Measurements from ENCODE around the gene DDIT3. TPM values are rescaled to one million over a fixed set of nuclear protein-coding genes. Genes with fewer than 3 reads are reported as not detected.

DDIT3 gene
- total and polyA plus RNA-seq, 2 of the 8 experiments (the other 6 are each of a cell fraction or from before 2014, with no cell fraction given), result 4.9 to 5.7 TPM

GRCh38 chr12:57546438-57547287 lies 26.3 kb upstream of the DDIT3 start, which contains the start of gene DCTN2:
Gene DCTN2 (minus strand): TSS chr12:57547192. CDS start chr12:57547063, 129 bp downstream.
- ChIA-PET CTCF (ENCODE audit: partially characterized antibody) (interaction anchor here (0.7 to 1.9 kb wide), 6 partner anchors 11 to 371 kb away, joined by 3 to 6 read pairs (median 4); no protein-coding TSS in a partner anchor), POLR2A (ENCODE audit: partially characterized antibody) (interaction anchor here (0.6 to 6.6 kb wide), 16 partner anchors 9 to 317 kb away, joined by 3 to 65 read pairs (median 4); partner anchors contain the start of genes ARHGEF25, DDIT3, SHMT2 and TSPAN31)
- peak; percentile 93 for TF ChIP-seq KDM4A (IDR thresholded peaks at IDR 0.05; ENCODE audit: low read depth, low read length, severe bottlenecking)
- peak; percentile 66 for TF ChIP-seq PHF8 (conservative IDR thresholded peaks at IDR 0.05; ENCODE audit: low read depth, low read length)
- TF ChIP-seq POLR2AphosphoS5 (IDR thresholded peaks at IDR 0.05; ENCODE audit: low read depth, low read length), result peak; percentile 31; the same call in 1 of the 2 replicates
- no peak for TF ChIP-seq TEAD4 (IDR thresholded peaks at IDR 0.05; ENCODE audit: low read depth, low read length)
- no peak for TF ChIP-seq TAF7 (optimal IDR thresholded peaks at IDR 0.05; ENCODE audit: borderline replicate concordance, low read depth, low read length)
- no peak for TF ChIP-seq ATF3 (IDR thresholded peaks at IDR 0.05; ENCODE audit: insufficient read depth, low read depth, low read length)
- TF ChIP-seq, protein P1, sequence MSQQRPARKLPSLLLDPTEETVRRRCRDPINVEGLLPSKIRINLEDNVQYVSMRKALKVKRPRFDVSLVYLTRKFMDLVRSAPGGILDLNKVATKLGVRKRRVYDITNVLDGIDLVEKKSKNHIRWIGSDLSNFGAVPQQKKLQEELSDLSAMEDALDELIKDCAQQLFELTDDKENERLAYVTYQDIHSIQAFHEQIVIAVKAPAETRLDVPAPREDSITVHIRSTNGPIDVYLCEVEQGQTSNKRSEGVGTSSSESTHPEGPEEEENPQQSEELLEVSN (IDR thresholded peaks at IDR 0.05), result no peak
- TF ChIP-seq ZNF274 (IDR thresholded peaks at IDR 0.05; ENCODE audit: borderline replicate concordance, extremely low read depth, low read length), result no peak
- TF ChIP-seq NRF1 (IDR thresholded peaks at IDR 0.05; ENCODE audit: low read depth, low read length), result no peak

More at GRCh38 chr12:57546438-57547287, 26.3 kb upstream of the DDIT3 start, which contains the start of gene DCTN2:
- Histone ChIP-seq H4K20me1 (replicated peaks in 1 of 2; ENCODE audit: control insufficient read depth in 1 of 2, insufficient read depth in 2 of 2, low read length in 2 of 2) (peaks cover 5 to 9% of the 10 kb centered on the region in 2 experiments), H3K14ac (ENCODE audit: insufficient read length) (no peak within 1 kb of the TSS), H4K5ac (ENCODE audit: insufficient read length, low read depth, low read length) (no peak within 1 kb of the TSS), H3K56ac (replicated peaks; ENCODE audit: insufficient read length, low read depth, low read length) (peak within 1 kb of the TSS; percentile 88), H3K4ac (replicated peaks; ENCODE audit: insufficient read length, low read depth, low read length) (no peak within 1 kb of the TSS), H3K4me3 (ENCODE audit: extremely low read depth in 1 of 4, insufficient read depth in 2 of 4, low read depth in 3 of 4, low read length in 4 of 4) (peak within 1 kb of the TSS; percentile 63 to 90 (median 81)), H4K91ac (replicated peaks; ENCODE audit: insufficient read length, low read length) (no peak within 1 kb of the TSS), H2BK15ac (ENCODE audit: low read length) (no peak within 1 kb of the TSS), H3K23ac (ENCODE audit: insufficient read length) (no peak within 1 kb of the TSS), H2BK5ac (ENCODE audit: low read depth, low read length) (0 out of 2 replicates have a peak within 1 kb of the TSS, but pooled peaks have one; percentile 35), H4K8ac (ENCODE audit: extremely low read depth, insufficient read depth, low read length) (peak within 1 kb of the TSS; percentile 88), H3K4me2 (ENCODE audit: insufficient read depth in 1 of 2, low read depth in 2 of 2, low read length in 2 of 2) (peak within 1 kb of the TSS; percentile 83 to 85), H3K9me3 (ENCODE audit: insufficient read depth in 2 of 2, low read depth in 1 of 2, low read length in 1 of 2) (no peaks in the 10 kb centered on the region), H3K9ac (replicated peaks in 1 of 4; ENCODE audit: extremely low read depth in 1 of 4, low read depth in 3 of 4, low read length in 3 of 4) (peak within 1 kb of the TSS; percentile 82 to 91 (median 86)), H2BK12ac (ENCODE audit: low read depth, low read length) (0 out of 2 replicates have a peak within 1 kb of the TSS, but pooled peaks have one; percentile 0), H2BK120ac (replicated peaks; ENCODE audit: low read depth, low read length) (no peak within 1 kb of the TSS), H3K79me2 (ENCODE audit: control insufficient read depth in 1 of 2, insufficient read depth in 2 of 2, low read length in 2 of 2) (peaks cover 4 to 36% of the 10 kb centered on the region in 2 experiments; a peak in 3 of 4 replicates), H3K79me1 (ENCODE audit: low read depth, low read length) (peaks cover 8% of the 10 kb centered on the region; the same call in 1 of the 2 replicates), H3K4me1 (replicated peaks in 1 of 4; ENCODE audit: control insufficient read depth in 3 of 4, insufficient read depth in 4 of 4, low read length in 3 of 4) (peaks cover 5 to 18% (median 10%) of the 10 kb centered on the region in 4 experiments; a peak in 6 of 7 replicates), H2AFZ (ENCODE audit: low read length) (no peak within 1 kb of the TSS), H2BK20ac (ENCODE audit: low read length) (no peak within 1 kb of the TSS), H3K23me2 (ENCODE audit: low read depth, low read length) (peaks cover 19% of the 10 kb centered on the region), H3K27me3 (replicated peaks in 1 of 4; ENCODE audit: control insufficient read depth in 3 of 4, extremely low read depth in 1 of 4, insufficient read depth in 3 of 4, low read length in 3 of 4) (peaks cover 0 to 5% (median 3%) of the 10 kb centered on the region in 4 experiments; a peak in 2 of 7 replicates), H3K18ac (ENCODE audit: extremely low read depth, low read length) (no peak within 1 kb of the TSS), H3K27ac (ENCODE audit: low read depth, low read length) (peak within 1 kb of the TSS; percentile 44; the same call in 1 of the 2 replicates), H2AK5ac (ENCODE audit: low read depth, low read length) (no peak within 1 kb of the TSS), H3K36me3 (ENCODE audit: control insufficient read depth in 2 of 4, insufficient read depth in 4 of 4, low read length in 3 of 4) (no peaks in the 10 kb centered on the region; a peak in 2 of 8 replicates)
- DNase-seq (ENCODE audit: low read depth in 1 of 2, low spot score in 2 of 2) (peak; percentile 83 to 91), FAIRE-seq (peak; percentile 78)
- 2% methylated on average over 49 of the region's 56 CpGs; no CpG with 5 or more reads in 1 of the 2 experiments for WGBS, 2 experiments (ENCODE audit: extremely low coverage in 1 of 2, insufficient coverage in 1 of 2, insufficient read length in 1 of 2, insufficient replicate concordance in 2 of 2, low coverage in 1 of 2, low lambda C conversion rate in 2 of 2, missing lambda C conversion rate in 1 of 2)

Data from H1 (cell line).